Measurements from ENCODE around the gene ATXN1. TPM values are rescaled to one million over a fixed set of nuclear protein-coding genes. Genes with fewer than 3 reads are reported as not detected.
A peak's percentile ranks its signal among the peaks of the same experiment; 100 is the strongest.

Gene ATXN1
- total RNA-seq, 1 experiment from 2014 or later, result 19.7 TPM

DNA sequence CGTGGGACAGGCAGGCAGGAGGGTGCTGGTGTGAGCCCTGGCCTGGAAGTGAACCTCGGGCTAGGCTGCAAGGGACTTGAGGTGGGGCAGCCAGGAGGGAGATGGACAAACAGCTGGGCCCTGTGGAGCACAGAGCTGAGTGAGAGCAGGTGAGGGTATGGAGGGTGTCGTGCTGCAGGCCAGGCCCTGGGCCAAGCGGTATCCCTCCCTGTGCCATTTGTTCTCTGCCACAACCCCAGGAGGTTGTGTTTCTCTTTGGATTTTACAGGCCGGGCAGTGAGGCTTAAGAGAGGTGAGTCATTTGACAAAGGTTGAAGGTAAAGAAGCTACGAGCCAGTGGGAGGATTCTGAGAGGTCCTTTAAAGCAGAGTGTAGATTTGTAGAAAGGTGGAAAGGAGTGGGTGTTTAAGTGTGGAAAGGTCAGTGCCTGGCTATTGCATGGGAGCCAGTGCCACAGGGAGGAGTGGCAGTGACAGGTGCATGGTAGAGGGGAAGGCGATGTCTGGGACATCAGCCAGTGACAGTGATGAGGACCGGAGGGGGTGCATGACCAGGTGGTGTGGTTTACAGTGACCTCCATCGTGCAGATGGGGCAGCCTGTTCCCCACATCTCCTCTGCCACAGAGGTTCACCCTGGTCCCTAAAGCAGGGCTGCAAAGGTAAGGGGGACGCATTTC is 483.1 kb downstream of the ATXN1 start:
- Mint-ChIP-seq H3K36me3 (ENCODE audit: insufficient read depth, unreplicated experiment) (no peaks in the 10 kb centered on the region), H3K4me3 (ENCODE audit: low read depth, unreplicated experiment) (peak overlapping the region; percentile 29), H3K27me3 (ENCODE audit: unreplicated experiment) (no peaks in the 10 kb centered on the region), H3K9me3 (ENCODE audit: low read depth, unreplicated experiment) (no peaks in the 10 kb centered on the region), H3K4me1 (ENCODE audit: low read depth, unreplicated experiment) (peaks cover 15% of the 10 kb centered on the region), H3K27ac (ENCODE audit: unreplicated experiment) (peak overlapping the region; percentile 19)
- CTCF ChIA-PET, result interaction anchor here (0.6 to 1.0 kb wide), 2 partner anchors 11 to 39 kb away, joined by 3 to 10 read pairs; no protein-coding TSS in a partner anchor
- intact Hi-C loops (cut with micrococcal nuclease; ENCODE audit: unreplicated experiment), result no loop called here
- peak; percentile 1 for DNase-seq
- TF ChIP-seq, protein P1, sequence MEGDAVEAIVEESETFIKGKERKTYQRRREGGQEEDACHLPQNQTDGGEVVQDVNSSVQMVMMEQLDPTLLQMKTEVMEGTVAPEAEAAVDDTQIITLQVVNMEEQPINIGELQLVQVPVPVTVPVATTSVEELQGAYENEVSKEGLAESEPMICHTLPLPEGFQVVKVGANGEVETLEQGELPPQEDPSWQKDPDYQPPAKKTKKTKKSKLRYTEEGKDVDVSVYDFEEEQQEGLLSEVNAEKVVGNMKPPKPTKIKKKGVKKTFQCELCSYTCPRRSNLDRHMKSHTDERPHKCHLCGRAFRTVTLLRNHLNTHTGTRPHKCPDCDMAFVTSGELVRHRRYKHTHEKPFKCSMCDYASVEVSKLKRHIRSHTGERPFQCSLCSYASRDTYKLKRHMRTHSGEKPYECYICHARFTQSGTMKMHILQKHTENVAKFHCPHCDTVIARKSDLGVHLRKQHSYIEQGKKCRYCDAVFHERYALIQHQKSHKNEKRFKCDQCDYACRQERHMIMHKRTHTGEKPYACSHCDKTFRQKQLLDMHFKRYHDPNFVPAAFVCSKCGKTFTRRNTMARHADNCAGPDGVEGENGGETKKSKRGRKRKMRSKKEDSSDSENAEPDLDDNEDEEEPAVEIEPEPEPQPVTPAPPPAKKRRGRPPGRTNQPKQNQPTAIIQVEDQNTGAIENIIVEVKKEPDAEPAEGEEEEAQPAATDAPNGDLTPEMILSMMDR (IDR thresholded peaks at IDR 0.05; ENCODE audit: unreplicated experiment), result no peak
- BruUV-seq (replicated peaks), result no TSS peak

DNA sequence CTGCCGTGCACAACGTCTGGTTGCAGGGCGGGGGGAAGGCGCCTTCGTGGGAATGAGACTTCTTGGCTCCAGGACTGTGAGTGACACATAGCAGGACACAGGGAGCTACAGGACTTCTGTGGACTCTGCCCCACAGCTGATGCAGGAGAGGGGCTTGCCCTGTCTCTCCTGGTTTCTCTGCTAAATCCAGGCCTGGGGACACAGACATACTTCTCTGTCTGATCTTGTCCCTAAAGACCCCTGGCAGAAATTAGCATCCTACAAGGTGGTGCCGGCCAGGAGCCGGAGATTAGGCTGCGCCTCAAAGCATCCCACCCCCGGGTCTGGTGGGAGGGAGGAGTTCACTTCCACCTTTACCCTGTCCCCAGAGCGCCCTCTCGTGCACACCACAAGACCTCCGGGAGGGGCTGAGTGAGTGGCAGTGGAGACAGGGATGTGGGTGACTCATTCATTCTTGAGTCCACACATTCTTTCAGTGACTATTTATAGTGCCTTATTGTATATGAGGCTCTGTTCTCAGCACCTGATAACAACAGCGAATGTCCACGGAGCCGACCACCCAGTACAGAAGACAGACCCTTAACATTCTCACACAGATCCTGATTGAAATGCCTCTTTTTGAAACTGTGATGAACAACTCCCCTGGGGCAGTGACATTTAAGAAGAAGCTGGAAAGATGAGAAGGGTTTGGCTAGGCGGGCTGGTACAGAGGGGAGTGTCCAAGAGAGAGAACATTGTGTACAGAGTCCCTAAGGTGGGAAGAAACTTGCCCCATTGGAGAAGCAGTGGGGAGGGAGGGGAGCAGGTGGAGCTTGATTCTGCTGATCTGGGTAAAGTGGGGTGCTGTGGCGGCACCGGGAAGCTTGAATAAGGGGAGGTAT is 483.9 kb downstream of the ATXN1 start:
- intact Hi-C loops (cut with micrococcal nuclease; ENCODE audit: unreplicated experiment), result no loop called here

DNA sequence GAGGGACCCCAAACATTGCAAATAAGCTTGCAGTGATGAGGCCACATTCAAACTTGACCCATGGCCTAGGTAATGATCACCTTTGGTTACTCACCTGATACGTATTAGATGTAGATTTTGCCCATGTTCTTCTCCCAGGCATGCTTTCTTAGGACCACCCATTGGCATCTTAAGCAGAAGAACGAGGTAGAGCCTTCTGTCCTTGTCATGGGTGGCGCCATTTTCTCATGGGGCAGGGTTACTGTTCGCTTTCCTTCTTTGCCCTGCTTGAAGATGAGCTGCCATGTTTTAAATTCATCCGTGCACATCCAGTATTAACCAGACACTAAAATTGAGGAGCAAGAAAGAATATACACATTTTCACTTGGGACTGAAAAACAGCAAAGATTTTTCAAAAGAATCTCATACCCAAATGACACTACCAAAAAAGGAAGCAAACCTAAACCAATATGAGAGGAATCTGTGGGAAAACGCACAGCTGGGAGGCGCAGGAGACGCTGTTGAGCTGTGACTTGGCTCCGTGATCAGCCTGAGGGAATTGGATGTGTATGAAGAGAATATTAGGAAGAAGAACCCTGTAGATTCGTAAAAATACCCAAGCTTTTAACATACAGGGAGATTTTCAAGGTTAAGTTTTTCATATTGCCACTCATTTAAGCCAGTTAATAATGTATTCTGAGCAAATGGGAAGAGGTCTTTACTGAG is 486.2 kb downstream of the ATXN1 start:
- CTCF ChIA-PET, result no interaction called here
- no TSS peak for BruUV-seq (replicated peaks)
- Mint-ChIP-seq H3K27me3 (ENCODE audit: unreplicated experiment) (no peaks in the 10 kb centered on the region), H3K4me3 (ENCODE audit: low read depth, unreplicated experiment) (no peak overlapping the region), H3K4me1 (ENCODE audit: low read depth, unreplicated experiment) (peaks cover 15% of the 10 kb centered on the region), H3K27ac (ENCODE audit: unreplicated experiment) (no peak overlapping the region), H3K9me3 (ENCODE audit: low read depth, unreplicated experiment) (no peaks in the 10 kb centered on the region), H3K36me3 (ENCODE audit: insufficient read depth, unreplicated experiment) (no peaks in the 10 kb centered on the region)
- TF ChIP-seq, protein P1 (IDR thresholded peaks at IDR 0.05; ENCODE audit: unreplicated experiment), result no peak
- DNase-seq, result no peak
- intact Hi-C loops (cut with micrococcal nuclease; ENCODE audit: unreplicated experiment), result no loop called here

More for the DNA sequence above, 483.9 kb downstream of the ATXN1 start:
- H3K4me3 Mint-ChIP-seq (ENCODE audit: low read depth, unreplicated experiment), result peak overlapping the region; percentile 29
- CTCF ChIA-PET, result interaction anchor here (1.0 kb wide), 1 partner anchor 11 kb away, joined by 3 read pairs; no protein-coding TSS in a partner anchor
- H3K4me1 Mint-ChIP-seq (ENCODE audit: low read depth, unreplicated experiment), result peaks cover 15% of the 10 kb centered on the region
- H3K9me3 Mint-ChIP-seq (ENCODE audit: low read depth, unreplicated experiment), result no peaks in the 10 kb centered on the region
- BruUV-seq (replicated peaks), result no TSS peak
- H3K36me3 Mint-ChIP-seq (ENCODE audit: insufficient read depth, unreplicated experiment), result no peaks in the 10 kb centered on the region
- DNase-seq, result peak; percentile 81
- peak overlapping the region; percentile 19 for H3K27ac Mint-ChIP-seq (ENCODE audit: unreplicated experiment)
- H3K27me3 Mint-ChIP-seq (ENCODE audit: unreplicated experiment), result no peaks in the 10 kb centered on the region
- TF ChIP-seq, protein P1 (IDR thresholded peaks at IDR 0.05; ENCODE audit: unreplicated experiment), result peak; percentile 36

DNA sequence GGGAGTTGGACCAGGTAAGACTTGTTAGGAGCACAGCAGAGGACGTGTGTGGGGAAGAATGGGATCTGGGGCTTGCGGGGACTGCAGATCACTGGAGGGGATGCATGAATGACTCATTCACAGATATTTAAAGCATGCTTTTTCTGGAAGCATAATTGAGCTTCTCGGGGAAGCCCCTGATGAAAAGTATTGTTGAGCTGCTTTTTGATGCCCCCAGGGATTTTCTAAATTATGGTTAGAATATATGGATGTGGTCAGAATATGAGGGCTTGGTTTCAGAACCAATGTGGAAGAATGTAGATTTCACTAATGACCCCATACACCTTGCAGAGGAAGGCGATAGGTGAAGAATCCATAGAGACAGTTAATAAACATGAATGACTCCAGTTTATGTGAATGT is 486.8 kb downstream of the ATXN1 start:
- DNase-seq, result no peak
- Mint-ChIP-seq H3K9me3 (ENCODE audit: low read depth, unreplicated experiment) (no peaks in the 10 kb centered on the region), H3K27ac (ENCODE audit: unreplicated experiment) (no peak overlapping the region), H3K4me1 (ENCODE audit: low read depth, unreplicated experiment) (peaks cover 15% of the 10 kb centered on the region), H3K27me3 (ENCODE audit: unreplicated experiment) (no peaks in the 10 kb centered on the region), H3K36me3 (ENCODE audit: insufficient read depth, unreplicated experiment) (no peaks in the 10 kb centered on the region), H3K4me3 (ENCODE audit: low read depth, unreplicated experiment) (no peak overlapping the region)
- TF ChIP-seq, protein P1 (IDR thresholded peaks at IDR 0.05; ENCODE audit: unreplicated experiment), result no peak
- CTCF ChIA-PET, result no interaction called here
- no TSS peak for BruUV-seq (replicated peaks)
- intact Hi-C loops (cut with micrococcal nuclease; ENCODE audit: unreplicated experiment), result no loop called here

Data from Calu3 (cell line).